MG63 (cell line): Measurements from ENCODE around the gene ZFP36L1. TPM values are rescaled to one million over a fixed set of nuclear protein-coding genes. Genes with fewer than 3 reads are reported as not detected.

Experiments used
- DNase-seq: peaks from one replicate; pipeline ENCODE4 v3.0.0-alpha.2; 2020
- H3K27me3 ChIP-seq: fragments of 250-450 bp; sonication (Bioruptor Pico); 2 replicates; pipeline ENCODE4 v1.5.1; 2020; ENCODE audit warnings: mild to moderate bottlenecking, moderate library complexity
- H3K36me3 ChIP-seq: fragments of 250-450 bp; sonication (Bioruptor Pico); 2 replicates; pipeline ENCODE4 v1.5.1; 2020; ENCODE audit warnings: mild to moderate bottlenecking, moderate library complexity
- H3K4me3 ChIP-seq: fragments of 250-450 bp; sonication (Bioruptor Pico); 2 replicates; pipeline ENCODE4 v1.5.1; 2020; ENCODE audit warnings: mild to moderate bottlenecking, moderate library complexity
- H3K9me3 ChIP-seq: fragments of 250-450 bp; sonication (Bioruptor Pico); 2 replicates; pipeline ENCODE4 v1.5.1; 2020; ENCODE audit warnings: mild to moderate bottlenecking, moderate library complexity
- total RNA-seq: library from RNA; depleted of rRNA; stranded (reverse); fragments of >200 nt; shearing (Covaris generic); gene quantifications from 2 replicates; pipeline ENCODE4 v1.2.3, GENCODE V29; 2014; ENCODE audit warnings: low replicate concordance; rRNA removed

The ZFP36L1 gene, protein sequence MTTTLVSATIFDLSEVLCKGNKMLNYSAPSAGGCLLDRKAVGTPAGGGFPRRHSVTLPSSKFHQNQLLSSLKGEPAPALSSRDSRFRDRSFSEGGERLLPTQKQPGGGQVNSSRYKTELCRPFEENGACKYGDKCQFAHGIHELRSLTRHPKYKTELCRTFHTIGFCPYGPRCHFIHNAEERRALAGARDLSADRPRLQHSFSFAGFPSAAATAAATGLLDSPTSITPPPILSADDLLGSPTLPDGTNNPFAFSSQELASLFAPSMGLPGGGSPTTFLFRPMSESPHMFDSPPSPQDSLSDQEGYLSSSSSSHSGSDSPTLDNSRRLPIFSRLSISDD
- total RNA-seq, result 9.3 and 30.2 TPM in 2 replicates

DNA sequence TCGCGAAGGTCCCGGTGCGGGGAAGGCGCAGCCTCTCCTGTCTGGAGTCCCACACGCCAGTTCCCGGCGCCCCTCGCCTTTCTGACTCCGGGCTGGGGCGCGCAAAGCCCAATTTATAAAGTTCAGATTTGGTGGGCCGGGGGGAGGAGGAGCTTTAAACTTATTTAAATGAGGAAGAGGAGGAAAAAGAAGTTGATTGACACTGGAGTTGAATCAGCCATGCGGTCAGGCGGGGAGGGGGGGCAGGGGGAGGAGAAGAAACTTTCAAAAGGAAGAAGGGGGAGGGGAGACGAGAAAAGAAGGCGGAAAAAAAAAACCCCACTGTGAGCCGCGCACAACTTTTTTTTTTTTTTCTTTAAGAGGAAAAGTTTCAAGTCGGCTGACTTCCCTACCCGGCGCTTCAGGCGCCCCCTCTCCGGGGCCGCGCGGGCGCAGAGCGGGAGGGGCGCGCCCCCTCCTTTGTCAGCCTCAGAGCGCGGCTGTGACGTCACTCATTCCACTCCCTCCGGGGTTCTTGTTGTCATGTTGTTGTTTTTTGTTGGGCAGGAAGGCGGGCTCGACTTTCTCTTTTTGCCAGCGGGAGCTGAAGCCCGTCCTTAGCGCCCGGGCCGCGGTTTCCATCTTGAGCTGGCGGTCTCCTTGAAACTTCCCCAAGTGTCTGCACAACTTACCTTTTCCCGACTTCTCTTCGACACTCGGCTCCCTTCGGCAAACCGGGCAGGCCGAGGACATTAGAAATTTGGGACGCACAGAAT, at the start of gene ZFP36L1:
Gene ZFP36L1, minus strand, starts transcription at position 89 of the 755 bp plus-strand sequence. CDS start 129 bp downstream, outside the sequence.
- H3K36me3 ChIP-seq, result peaks cover 42% of the 10 kb centered on the region

DNA sequence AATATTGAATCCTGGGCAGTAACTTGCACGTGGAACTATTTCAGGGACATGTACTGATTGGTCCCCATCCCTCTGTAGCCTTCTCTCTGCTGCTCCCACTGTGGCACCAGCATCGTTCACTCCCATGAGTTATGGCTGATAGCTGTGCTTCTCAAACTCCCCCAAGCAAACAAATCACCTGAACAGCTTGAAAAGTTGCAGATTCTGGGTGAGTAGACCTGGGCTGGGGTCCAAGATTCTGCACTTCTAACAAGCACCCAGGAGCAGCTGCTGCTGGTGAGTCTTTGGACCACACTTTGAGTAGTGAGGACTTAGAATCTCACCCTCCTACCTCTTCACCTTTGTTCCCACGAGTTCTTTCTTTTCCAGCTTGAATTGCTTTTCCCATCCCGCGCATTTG, 49.4 kb upstream of the ZFP36L1 start:
- peaks cover 2% of the 10 kb centered on the region; the same call in 1 of the 2 replicates for H3K36me3 ChIP-seq
- no peak for DNase-seq
- no peaks in the 10 kb centered on the region for H3K27me3 ChIP-seq
- no peak overlapping the region for H3K4me3 ChIP-seq
- no peaks in the 10 kb centered on the region for H3K9me3 ChIP-seq

More for the DNA sequence above, at the start of gene ZFP36L1:
- Histone ChIP-seq H3K27me3 (no peaks in the 10 kb centered on the region), H3K9me3 (no peaks in the 10 kb centered on the region), H3K4me3 (peak within 1 kb of the TSS; percentile 85)
- peak; percentile 90 for DNase-seq

DNA sequence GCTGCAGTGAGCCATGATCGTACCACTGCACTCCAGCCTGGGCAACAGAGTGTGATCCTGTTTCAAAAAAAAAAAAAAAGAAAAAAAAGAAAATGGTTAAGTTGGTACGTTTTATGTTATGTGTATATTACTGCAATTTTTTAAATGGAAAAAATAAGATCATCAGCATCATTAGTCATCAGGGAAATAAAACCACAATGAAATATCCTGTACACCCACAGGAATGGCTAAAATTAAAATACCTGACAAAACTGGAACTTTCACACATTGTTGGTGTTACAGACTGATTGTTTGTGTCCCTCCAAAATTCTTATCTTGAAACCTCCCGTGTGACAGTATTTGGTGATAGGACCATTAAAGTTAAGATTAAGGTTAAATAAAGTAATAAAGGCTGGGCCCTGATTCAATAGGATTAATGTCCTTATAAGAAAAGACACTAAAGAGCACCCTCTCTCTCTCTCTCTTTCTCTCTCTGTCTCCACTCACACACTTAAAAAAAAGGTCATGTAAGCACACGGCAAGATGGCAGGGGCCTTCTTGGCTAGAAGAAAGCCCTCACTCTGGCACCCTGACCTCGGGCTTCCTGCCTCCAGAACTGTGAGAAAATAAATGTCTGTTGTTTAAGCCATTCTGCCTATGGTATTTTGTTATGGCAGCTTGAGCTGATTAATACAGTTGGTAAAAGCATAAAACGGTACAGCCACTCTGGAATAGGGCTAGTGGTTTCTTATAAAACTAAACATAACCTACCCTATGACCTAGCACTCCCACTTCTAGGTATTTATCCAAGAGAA, 48.3 kb upstream of the ZFP36L1 start:
- DNase-seq, result no peak
- no peaks in the 10 kb centered on the region for H3K27me3 ChIP-seq
- no peaks in the 10 kb centered on the region for H3K9me3 ChIP-seq
- H3K36me3 ChIP-seq, result peaks cover 2% of the 10 kb centered on the region
- H3K4me3 ChIP-seq, result no peak overlapping the region

DNA sequence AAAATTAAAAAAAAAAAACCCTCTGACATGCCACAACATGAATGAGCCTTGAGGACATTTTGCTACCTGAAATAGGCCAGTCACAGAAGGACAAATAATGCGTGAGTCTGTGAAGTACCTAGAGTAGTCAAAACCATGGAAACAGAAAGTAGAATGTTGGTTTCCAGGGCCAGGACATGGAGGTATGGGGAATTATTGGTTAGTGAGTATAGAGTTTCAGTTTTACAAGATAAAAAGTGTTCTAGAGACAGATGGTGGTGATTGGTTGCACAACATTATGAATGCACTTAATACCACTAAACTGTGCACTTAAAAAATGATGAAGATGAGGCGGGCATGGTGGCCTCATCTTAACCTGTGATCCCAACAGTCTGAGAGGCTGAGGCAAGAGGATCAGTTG, 47.6 kb upstream of the ZFP36L1 start:
- peaks cover 2% of the 10 kb centered on the region for H3K36me3 ChIP-seq

DNA sequence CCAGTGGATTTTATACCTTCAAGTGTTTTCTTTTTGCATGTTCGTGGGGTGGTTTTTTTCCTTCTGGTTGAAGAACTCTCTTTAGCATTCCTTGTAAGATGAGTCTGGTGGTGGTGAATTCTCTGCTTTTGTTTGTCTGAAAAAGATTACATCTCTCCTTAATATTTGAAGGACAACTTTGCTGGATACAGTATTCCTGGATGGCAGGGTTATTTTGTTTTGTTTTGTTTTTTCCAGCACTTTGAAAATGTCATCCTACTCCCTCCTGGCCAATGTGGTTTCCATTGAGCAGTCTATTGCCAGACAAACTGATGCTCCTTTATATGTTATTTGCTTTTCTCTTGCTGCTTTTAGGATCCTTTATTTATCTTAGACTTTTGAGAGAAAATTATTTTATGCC, 43.2 kb upstream of the ZFP36L1 start:
- H3K9me3 ChIP-seq, result peaks cover 5% of the 10 kb centered on the region; the same call in 1 of the 2 replicates
- no peaks in the 10 kb centered on the region for H3K27me3 ChIP-seq
- H3K36me3 ChIP-seq, result peaks cover 2% of the 10 kb centered on the region
- no peak overlapping the region for H3K4me3 ChIP-seq
- no peak for DNase-seq

More for the DNA sequence above, 47.6 kb upstream of the ZFP36L1 start:
- H3K27me3 ChIP-seq, result no peaks in the 10 kb centered on the region
- DNase-seq, result no peak
- no peak overlapping the region for H3K4me3 ChIP-seq
- peaks cover 5% of the 10 kb centered on the region; the same call in 1 of the 2 replicates for H3K9me3 ChIP-seq

DNA sequence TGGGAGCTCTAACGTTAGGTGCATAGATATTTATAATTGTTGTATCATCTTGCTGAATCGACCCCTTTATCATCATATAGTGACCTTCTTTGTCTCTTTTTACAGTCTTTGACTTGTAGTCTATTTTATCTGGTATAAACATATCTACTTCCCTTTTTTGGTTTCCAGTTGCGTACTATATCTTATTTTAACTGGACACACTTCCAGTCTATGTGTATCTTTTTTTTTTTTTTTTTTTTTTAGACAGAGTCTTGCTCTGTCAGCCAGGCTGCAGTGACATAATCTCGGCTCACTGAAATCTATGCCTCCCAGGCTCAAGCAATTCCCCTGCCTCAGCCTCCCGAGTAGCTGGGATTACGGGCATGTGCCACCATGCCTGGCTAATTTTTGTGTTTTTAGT, 41.9 kb upstream of the ZFP36L1 start:
- no peak for DNase-seq
- Histone ChIP-seq H3K36me3 (peaks cover 2% of the 10 kb centered on the region), H3K9me3 (peaks cover 5% of the 10 kb centered on the region; the same call in 1 of the 2 replicates), H3K27me3 (no peaks in the 10 kb centered on the region), H3K4me3 (no peak overlapping the region)

DNA sequence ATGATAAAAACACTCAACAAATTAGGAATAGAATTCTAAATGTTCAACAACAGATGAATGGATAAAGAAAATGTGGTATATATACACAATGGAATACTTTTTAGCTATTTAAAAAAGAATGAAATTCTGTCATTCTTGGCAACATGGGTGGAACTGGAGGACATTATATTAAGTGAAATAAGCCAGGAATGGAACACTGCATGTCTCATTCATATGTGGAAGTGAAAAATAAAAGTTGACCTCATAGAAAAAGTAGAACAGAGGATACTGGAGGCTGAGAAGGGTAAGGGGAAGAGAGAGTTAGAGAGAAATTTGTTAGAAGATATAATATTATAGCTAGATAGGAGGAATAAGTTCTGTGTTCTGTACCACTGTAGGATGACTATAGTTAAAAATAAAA, 35.8 kb upstream of the ZFP36L1 start:
- H3K4me3 ChIP-seq, result no peak overlapping the region
- H3K27me3 ChIP-seq, result no peaks in the 10 kb centered on the region
- H3K9me3 ChIP-seq, result no peaks in the 10 kb centered on the region
- DNase-seq, result no peak
- no peaks in the 10 kb centered on the region for H3K36me3 ChIP-seq

DNA sequence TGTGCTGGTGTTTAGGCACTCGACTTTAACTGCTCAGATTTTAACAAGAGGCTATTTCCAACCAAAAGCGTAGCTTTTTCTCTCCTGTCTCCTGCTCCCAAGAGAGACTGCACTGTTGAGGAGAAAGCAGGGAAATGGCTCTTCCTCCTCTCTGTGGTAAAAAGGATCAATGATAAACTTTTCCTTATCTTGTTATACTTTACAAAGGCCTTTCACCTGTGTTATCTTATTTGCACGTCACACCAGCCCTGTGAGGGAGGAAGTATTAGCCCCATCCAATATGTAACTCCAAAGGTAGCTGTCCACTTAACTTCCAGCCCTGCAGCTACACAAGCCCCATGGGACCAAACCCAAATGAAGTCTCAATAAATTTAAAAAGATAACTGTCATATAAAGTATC, 32.9 kb upstream of the ZFP36L1 start:
- DNase-seq, result no peak
- Histone ChIP-seq H3K27me3 (no peaks in the 10 kb centered on the region), H3K4me3 (no peak overlapping the region), H3K36me3 (no peaks in the 10 kb centered on the region), H3K9me3 (no peaks in the 10 kb centered on the region)

DNA sequence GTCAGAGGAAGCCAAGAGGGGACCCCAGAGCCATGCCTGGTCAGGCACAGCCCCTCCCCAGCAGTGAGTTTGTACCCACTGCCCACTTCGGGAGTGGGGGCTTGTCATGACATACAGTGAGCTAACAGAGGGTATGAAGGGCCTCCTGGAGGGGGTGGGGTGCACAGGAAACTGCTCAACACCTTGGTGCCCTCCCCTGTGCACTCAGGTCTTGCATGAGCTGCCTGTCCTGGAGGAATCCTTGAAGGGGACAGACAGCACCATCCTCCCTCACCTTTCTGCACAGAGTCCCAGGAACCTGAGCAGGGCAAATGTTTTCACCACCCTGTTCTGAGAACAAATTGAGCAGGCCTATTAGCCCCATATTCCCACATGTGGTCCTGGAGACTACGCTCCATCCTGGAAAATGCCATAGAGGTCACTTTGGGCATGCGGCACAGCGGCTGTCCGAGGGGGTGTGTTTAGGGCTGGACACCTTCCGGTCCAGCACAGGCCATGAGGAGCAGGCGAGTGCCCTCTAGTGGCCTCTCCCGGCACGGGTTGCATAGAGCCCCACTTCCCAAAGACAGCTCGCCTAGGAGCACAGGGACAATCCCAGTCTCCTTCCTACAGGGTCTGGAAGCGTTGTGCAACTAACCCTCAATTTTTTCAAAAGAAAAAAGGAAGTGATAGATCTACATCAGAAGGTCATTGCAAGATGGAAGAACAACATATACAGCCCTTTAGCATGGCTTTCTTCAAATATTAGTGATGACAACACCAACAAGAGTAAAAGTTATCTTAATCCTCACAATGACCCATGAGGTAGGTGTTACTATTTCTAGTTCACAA, 31.9 kb upstream of the ZFP36L1 start:
- H3K27me3 ChIP-seq, result no peaks in the 10 kb centered on the region
- peak; percentile 53 for DNase-seq
- no peaks in the 10 kb centered on the region for H3K36me3 ChIP-seq
- no peaks in the 10 kb centered on the region for H3K9me3 ChIP-seq
- H3K4me3 ChIP-seq, result no peak overlapping the region

DNA sequence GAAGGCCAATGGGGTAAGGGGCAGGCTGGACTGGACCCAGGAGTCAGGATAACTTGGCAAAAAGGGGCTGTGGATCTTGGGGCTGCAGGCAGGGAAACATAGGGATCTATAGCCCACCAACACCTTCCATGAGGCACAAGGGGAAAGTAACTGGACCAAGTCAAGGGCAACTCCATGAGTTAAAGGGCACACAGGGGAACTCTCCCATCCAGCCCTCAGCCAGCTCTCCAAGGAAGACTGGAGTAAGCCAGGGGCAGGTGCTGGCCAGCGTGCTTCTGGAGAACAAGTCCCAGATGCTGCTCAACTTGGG, 31.3 kb upstream of the ZFP36L1 start:
- Histone ChIP-seq H3K36me3 (no peaks in the 10 kb centered on the region), H3K9me3 (no peaks in the 10 kb centered on the region), H3K27me3 (no peaks in the 10 kb centered on the region), H3K4me3 (no peak overlapping the region)
- DNase-seq, result no peak

DNA sequence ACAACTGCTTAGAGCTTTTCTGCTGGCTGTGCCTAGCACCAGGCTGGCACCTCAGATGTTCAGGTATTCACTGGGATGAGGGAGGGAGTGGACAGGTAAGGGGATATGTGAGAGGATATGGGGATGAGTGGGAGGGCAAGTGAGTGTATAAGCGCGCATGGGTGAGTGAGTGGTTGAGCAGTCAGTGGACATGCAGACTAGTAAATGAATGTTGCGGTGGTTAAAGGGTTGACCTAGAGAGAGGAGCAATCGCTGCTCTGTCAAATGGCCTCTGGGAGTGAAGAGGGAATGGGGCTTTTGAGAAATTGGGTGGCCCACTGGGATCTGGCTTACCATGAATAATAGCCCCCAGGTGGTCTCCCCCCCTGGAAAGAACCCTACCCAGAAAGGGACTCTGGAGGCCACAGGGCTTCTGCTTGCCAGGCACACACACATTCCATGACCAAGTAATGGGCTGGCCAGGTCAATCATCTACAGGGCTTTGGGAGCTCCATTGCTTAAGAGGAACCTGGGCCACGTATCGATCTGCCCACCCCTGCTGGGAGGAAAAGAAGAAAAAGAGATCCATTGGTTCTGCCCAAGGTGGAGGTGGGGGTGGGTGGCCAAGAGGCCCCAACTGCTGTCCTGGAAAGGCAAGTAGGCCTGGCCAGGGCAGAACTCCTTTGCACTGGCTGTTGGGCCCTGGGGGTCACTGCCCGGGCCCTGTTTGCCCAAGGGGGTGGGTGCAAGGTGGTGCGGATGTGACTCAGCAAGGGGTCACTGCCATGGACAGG, 30.8 kb upstream of the ZFP36L1 start:
- DNase-seq, result no peak
- no peak overlapping the region for H3K4me3 ChIP-seq
- no peaks in the 10 kb centered on the region for H3K9me3 ChIP-seq
- H3K36me3 ChIP-seq, result no peaks in the 10 kb centered on the region
- H3K27me3 ChIP-seq, result no peaks in the 10 kb centered on the region

DNA sequence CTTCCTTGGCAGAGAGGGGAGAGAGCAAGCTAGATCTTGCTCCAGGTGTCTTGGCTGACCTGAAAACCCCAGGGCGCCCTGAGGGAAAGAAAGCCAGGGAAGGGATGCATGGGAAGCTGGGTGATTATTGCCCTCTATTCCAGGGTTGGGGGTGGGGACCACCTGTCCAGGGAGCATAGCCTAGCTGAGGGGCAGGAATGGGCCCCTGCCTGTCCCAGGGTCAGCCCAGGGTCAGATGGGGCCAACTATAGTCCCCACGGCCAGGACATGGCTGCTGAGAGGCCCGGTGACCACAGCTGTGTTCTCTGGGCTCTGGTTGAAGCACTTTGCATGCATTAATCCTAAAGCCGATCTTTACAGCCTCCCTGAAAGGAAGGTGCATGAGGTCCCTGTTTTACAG, 30.1 kb upstream of the ZFP36L1 start:
- Histone ChIP-seq H3K36me3 (no peaks in the 10 kb centered on the region), H3K4me3 (no peak overlapping the region), H3K27me3 (no peaks in the 10 kb centered on the region), H3K9me3 (no peaks in the 10 kb centered on the region)
- no peak for DNase-seq

DNA sequence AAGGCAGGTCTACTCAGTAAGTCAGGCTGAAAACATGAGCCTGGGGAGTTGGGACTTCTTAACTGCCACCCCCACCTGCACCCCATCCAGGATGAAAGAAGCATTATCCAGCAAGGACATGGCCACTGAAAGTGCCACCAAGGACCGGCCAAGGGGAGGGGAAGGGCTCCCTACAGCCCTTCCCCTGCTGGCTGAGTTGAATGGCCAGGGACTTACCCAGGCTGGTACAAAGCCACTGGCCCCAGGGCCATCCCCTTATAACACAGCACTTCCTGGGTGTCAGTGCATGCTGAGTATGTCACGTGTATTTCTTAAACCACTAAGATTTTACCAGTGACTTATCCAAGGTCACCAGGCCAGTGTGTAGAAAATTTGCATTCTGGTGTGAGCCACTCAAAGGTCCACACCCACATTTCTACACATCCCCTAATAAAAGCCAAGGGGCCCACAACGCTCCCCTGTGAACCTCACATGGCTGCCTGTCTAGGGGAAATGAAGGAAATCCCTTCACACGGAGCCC, 29.3 kb upstream of the ZFP36L1 start:
- no peaks in the 10 kb centered on the region for H3K9me3 ChIP-seq
- no peak overlapping the region for H3K4me3 ChIP-seq
- no peak for DNase-seq
- no peaks in the 10 kb centered on the region for H3K36me3 ChIP-seq
- H3K27me3 ChIP-seq, result no peaks in the 10 kb centered on the region

DNA sequence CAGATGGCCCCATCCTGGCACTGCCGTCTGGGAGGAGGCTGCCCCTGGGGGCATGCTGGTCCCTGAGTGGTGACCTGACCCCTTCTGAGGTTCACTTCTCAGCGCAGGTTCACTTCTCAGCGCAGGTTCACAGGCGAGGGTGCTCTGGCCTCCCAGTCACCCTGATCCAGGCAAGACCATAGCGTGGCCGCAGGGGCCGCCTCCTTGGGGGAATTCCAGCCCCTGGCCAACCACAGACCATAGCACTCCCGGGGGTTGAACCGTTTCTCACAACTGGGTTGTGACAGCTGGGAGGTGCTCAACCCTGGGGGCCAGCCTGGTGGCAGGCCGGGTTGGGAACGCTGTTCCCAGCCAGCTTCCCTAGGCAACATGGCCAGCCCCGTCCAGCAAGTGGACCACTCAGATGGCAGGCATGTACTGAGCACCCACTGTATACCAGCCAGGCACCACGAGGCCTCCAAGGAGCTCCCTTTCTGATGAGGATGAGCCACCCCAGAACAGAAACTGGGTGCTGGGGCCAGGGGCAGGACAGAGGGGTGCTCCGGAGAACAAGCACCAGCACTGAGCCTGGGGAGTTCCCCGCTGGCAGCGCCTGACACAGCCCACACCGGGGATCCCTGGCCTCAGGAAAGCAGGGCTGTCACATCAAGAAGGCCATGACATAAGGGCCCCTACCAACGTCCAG, 28.3 kb upstream of the ZFP36L1 start:
- no peaks in the 10 kb centered on the region for H3K9me3 ChIP-seq
- DNase-seq, result no peak
- no peak overlapping the region for H3K4me3 ChIP-seq
- no peaks in the 10 kb centered on the region for H3K36me3 ChIP-seq
- no peaks in the 10 kb centered on the region for H3K27me3 ChIP-seq

DNA sequence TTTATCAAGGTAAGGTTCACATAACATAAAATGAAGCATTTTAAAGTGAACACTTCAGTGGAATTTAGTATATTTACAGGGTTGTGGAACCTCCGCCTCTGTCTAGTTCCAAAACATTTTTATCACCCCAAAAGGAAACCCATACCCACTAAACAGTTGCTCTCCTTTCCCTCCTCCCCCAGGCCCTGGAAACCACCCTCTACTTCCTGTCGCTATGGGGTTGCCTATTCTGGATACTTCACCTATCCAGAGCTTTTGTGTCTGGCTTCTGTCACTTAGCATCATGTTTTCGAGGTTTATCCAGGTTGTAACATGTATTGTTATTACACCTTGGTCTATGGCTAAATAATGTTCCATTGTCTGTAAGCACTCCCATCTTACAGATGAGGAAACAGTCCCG, 27.7 kb upstream of the ZFP36L1 start:
- H3K27me3 ChIP-seq, result no peaks in the 10 kb centered on the region
- H3K4me3 ChIP-seq, result no peak overlapping the region
- H3K36me3 ChIP-seq, result no peaks in the 10 kb centered on the region
- DNase-seq, result no peak
- H3K9me3 ChIP-seq, result no peaks in the 10 kb centered on the region
